Mononuclear cell (primary cell): ENCODE results near the gene SLIT3. TPM values are rescaled to one million over a fixed set of nuclear protein-coding genes. Genes with fewer than 3 reads are reported as not detected.
"Not testable (repeated sequence)": the region's sequence is repeated elsewhere in the genome, so short reads cannot be mapped to it uniquely, and the experiment has no call there.

Experiments
- H3K27me3 ChIP-seq: 2 replicates; pipeline ENCODE4 v1.6.0; 2011; ENCODE audit warnings: low read length, control low read depth; ENCODE audit not compliant: insufficient read depth
- H3K4me1 ChIP-seq: 2 replicates; pipeline ENCODE4 v1.5.1; 2011; ENCODE audit warnings: mild to moderate bottlenecking, low read length, control low read depth; ENCODE audit not compliant: insufficient read depth
- H3K4me3 ChIP-seq: 2 replicates; pipeline ENCODE4 v1.5.1; 2011; ENCODE audit warnings: mild to moderate bottlenecking, low read length, moderate library complexity
- H3K9me3 ChIP-seq: 2 replicates; pipeline ENCODE4 v1.5.1; 2011; ENCODE audit warnings: low read depth, mild to moderate bottlenecking, control low read depth, low read length
- total RNA-seq: library from RNA; depleted of rRNA; stranded (reverse); fragments of >200 nt; gene quantifications from one replicate; pipeline ENCODE4 v1.2.3, GENCODE V29; 2012

The SLIT3 gene
- total RNA-seq, 1 donor = 0.10 TPM

- H3K9me3 ChIP-seq, H3K4me3 ChIP-seq, H3K4me1 ChIP-seq, H3K27me3 ChIP-seq: not testable (repeated sequence)
Measured at GRCh38 chr5:168638846-168639245, 662.1 kb downstream of the SLIT3 start.

DNA sequence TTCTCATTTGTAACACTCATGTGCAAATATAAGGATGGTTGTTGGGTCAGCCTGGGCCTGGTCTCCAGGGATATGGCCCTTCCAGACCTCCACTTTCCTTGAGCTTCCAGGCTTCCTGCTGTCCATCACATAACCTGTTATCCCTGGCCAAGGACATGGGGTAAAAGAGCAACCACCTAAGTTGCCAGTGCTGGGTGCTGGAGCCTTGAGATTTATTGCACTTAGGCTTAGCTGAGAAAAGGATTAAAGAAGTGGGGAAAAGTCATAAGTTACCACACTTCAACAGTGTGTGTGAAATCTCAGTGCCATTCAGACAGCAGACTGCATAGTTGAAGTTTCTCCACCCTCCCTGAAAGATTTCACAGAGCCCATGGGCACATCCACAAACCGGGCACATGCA lies 663.1 kb downstream of the SLIT3 start:
- Histone ChIP-seq H3K27me3 (no peaks in the 10 kb centered on the region), H3K9me3 (no peaks in the 10 kb centered on the region), H3K4me3 (no peak overlapping the region), H3K4me1 (no peaks in the 10 kb centered on the region)

GRCh38 chr5:168637281-168637680 lies 663.7 kb downstream of the SLIT3 start:
- no peaks in the 10 kb centered on the region for H3K27me3 ChIP-seq

GRCh38 chr5:168630958-168631357 lies 670.0 kb downstream of the SLIT3 start:
- H3K4me3 ChIP-seq, H3K4me1 ChIP-seq, H3K9me3 ChIP-seq, H3K27me3 ChIP-seq: not testable (repeated sequence)

More at GRCh38 chr5:168637281-168637680, 663.7 kb downstream of the SLIT3 start:
- Histone ChIP-seq H3K4me1 (no peaks in the 10 kb centered on the region), H3K9me3 (no peaks in the 10 kb centered on the region), H3K4me3 (no peak overlapping the region)

- no peak overlapping the region for H3K4me3 ChIP-seq
- H3K27me3 ChIP-seq = peaks cover 3% of the 10 kb centered on the region
- no peaks in the 10 kb centered on the region for H3K9me3 ChIP-seq
- H3K4me1 ChIP-seq = no peaks in the 10 kb centered on the region
Measured at GRCh38 chr5:168624850-168625364, 676.0 kb downstream of the SLIT3 start.

DNA sequence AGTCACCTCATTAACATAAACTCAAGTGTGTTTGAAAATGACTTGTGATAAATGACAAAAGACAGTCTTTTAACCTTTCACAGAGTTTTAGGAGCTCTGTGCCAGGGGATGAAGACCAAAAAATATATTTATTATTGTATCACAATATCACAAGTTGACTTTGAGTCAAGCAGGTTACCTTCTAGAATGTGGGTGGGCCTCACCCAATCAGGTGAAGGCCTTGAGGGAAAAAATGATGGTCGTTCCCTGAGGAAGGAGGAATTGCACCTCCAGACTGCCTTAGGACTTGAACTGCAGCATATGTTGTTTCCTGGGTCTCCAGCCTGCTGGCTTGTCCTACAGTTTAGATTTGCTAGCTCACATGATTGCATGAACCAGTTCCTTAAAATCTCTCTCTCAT lies 680.1 kb downstream of the SLIT3 start:
- Histone ChIP-seq H3K9me3 (no peaks in the 10 kb centered on the region), H3K27me3 (no peaks in the 10 kb centered on the region), H3K4me1 (no peaks in the 10 kb centered on the region), H3K4me3 (no peak overlapping the region)

GRCh38 chr5:168614661-168615060 lies 686.3 kb downstream of the SLIT3 start:
- Histone ChIP-seq H3K27me3 (no peaks in the 10 kb centered on the region), H3K4me3 (no peak overlapping the region), H3K9me3 (no peaks in the 10 kb centered on the region)

GRCh38 chr5:168613996-168614395 lies 686.9 kb downstream of the SLIT3 start:
- Histone ChIP-seq H3K9me3 (no peaks in the 10 kb centered on the region), H3K4me3 (no peak overlapping the region), H3K4me1 (no peaks in the 10 kb centered on the region), H3K27me3 (no peaks in the 10 kb centered on the region)

More at GRCh38 chr5:168614661-168615060, 686.3 kb downstream of the SLIT3 start:
- H3K4me1 ChIP-seq = no peaks in the 10 kb centered on the region

DNA sequence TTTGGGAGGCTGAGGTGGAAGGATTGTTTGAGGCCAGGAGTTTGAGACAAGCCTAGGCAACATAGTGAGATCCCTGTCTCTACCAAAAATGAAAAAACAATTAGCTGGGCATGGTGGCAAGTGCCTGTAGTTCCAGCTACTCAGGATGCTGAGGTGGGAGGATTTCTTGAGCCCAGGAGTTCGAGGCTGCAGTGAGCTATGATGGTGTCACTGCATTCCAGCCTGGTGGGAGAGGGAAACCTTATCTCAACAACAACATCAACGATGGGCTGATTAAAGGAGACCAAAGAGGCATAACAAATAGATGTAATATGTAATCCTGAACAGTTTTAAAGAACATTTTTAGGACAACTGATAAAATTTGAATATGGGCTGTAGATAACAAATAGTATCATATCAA lies 687.5 kb downstream of the SLIT3 start:
- Histone ChIP-seq H3K4me3 (no peak overlapping the region), H3K9me3 (no peaks in the 10 kb centered on the region), H3K4me1 (no peaks in the 10 kb centered on the region), H3K27me3 (no peaks in the 10 kb centered on the region)

- Histone ChIP-seq H3K27me3 (no peaks in the 10 kb centered on the region), H3K4me1 (no peaks in the 10 kb centered on the region), H3K9me3 (no peaks in the 10 kb centered on the region), H3K4me3 (no peak overlapping the region)
Measured at GRCh38 chr5:168612996-168613395, 687.9 kb downstream of the SLIT3 start.

- no peaks in the 10 kb centered on the region for H3K27me3 ChIP-seq
- H3K4me1 ChIP-seq = no peaks in the 10 kb centered on the region
- no peaks in the 10 kb centered on the region for H3K9me3 ChIP-seq
- H3K4me3 ChIP-seq = no peak overlapping the region
Measured at GRCh38 chr5:168612123-168612522, 688.8 kb downstream of the SLIT3 start.
